ENCODE data around the gene SPATA13.
A peak's percentile ranks its signal among the peaks of the same experiment; 100 is the strongest.

The SPATA13 gene

GRCh38 chr13:24168392-24168750 lies 7.9 kb downstream of the SPATA13 start:
- DNase-seq = no peak

DNA sequence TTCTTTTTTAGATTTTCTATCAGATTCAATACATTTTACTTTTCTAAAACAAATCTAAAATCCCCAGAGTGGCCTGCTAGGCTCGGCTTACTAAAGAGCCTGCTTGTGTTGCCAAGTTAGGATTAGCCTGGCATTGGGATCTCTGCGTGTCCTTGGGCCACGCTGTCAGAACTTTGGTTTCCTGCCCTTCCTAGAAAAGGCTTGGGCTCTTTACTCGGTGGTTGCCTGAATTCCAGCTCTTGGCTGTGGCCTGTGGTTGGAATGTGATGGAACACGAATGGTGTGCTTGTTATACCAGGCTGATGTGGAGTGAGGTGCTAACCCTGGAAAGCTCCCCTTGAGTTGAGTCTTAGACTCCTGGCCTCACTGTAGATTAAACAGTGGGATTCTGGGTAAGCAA lies 8.5 kb downstream of the SPATA13 start:
- no peak for DNase-seq

GRCh38 chr13:24172071-24172470 lies 11.6 kb downstream of the SPATA13 start:
- DNase-seq = no peak

- no peak for DNase-seq
Observed at GRCh38 chr13:24173795-24174194, 13.3 kb downstream of the SPATA13 start.

GRCh38 chr13:24175847-24176246 lies 15.3 kb downstream of the SPATA13 start:
- DNase-seq = no peak

GRCh38 chr13:24176351-24177101 lies 16.0 kb downstream of the SPATA13 start:
- no peak for DNase-seq

- no peak for DNase-seq
Observed at GRCh38 chr13:24178847-24179485, 18.4 kb downstream of the SPATA13 start.

DNA sequence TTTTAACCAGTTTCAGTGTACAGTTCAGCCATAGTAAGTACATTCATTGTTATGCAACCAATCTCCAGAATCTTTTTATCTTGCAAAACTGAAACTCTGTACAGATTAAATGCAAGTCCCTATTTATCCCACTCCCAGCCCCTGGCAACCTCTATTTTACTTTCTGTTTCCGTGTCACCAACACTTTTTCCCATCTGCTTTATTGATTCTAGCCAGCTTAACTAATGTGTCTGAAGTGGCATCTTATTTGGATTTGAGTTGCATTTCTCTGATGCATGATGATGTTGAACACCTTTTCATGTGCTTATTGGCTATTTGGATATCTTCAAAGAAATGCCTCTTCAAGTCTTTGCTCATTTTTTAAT lies 18.9 kb downstream of the SPATA13 start:
- DNase-seq = no peak

GRCh38 chr13:24180750-24181377 lies 20.3 kb downstream of the SPATA13 start:
- DNase-seq = no peak

DNA sequence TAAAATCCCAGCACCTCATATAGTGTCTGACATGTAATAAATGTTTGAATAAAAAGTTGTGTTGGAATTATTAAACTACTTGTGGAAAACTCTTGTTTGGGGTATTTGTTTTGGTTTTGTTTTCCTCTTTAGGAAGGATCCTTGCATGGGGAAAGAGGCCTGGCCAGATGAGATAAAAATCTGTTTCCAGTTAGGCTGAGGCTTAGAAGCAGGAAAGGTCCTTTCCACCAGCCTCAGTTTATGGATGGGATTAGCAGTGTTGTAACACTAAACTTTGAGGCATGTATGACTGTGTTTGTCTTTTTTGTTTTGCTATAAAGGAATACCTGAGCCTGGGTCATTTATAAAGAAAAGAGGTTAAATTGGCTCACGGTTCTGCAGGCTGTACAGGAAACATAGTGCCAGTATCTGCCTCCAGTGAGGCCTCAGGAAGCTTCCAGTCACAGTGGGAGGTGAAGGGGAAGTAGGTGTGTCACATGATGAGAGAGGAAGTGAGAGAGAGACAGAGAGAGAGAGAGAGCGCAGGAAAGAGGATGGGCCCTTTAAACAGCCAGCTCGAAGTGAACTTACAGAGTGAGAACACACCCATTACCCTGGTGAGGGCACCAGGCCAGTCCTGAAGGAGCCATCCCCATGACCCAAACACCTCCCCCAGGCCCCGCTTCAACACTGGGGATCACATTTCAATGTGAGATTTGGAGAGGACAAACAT lies 21.6 kb downstream of the SPATA13 start:
- no peak for DNase-seq

- DNase-seq = no peak
Observed at GRCh38 chr13:24182703-24183081, 22.2 kb downstream of the SPATA13 start.

- DNase-seq = no peak
Observed at GRCh38 chr13:24183741-24184182, 23.2 kb downstream of the SPATA13 start.

GRCh38 chr13:24184265-24184841 lies 23.8 kb downstream of the SPATA13 start:
- DNase-seq = no peak

DNA sequence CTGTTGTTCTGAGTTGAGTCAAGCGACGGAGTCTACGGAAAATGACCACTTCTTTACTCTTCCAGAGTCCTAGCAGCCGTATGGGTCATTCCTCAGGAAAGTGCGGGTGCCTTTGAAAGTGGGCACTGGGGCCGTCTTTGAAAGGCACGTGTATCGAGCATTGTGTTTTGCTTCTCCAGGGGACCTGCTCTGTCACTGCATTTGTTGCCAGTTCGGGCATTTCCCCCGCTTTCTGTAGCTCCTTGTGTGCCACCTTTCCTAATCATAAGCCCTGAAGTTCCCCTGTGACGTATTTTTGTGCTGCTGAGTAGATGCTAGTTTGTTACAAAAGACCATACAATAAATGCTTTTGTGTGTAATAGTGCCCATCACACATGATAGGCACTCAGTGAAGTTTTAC lies 24.4 kb downstream of the SPATA13 start:
- no peak for DNase-seq

DNA sequence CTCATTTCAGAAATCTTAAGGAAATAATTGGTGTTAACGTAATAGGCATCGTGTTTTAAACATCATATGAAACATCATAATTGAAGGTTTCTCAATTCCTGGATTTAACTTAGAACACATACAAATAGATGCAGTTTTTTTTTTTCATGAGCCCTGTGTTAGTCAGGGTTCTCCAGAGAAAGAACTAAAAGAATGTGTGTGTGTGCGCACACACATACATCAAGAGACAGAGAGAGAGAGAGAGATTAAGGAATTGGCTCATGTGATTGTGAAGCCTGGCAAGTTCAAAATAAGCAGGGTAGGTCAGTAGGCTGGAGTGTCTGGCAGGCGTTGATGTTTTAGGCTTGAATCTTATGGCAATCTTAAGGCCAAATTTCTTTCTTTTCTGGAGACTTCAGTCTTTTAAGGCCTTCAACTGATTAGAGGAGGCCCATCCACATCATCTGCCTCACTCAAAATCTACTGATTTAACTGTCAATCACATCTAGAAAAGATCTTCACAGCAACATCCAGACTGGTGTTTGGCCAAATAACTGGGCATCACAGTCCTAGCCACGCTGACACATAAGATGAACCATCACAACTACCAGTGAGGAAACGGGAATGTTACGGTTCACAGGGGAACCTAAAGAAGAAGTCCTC lies 25.2 kb downstream of the SPATA13 start:
- no peak for DNase-seq

GRCh38 chr13:24187185-24187584 lies 26.7 kb downstream of the SPATA13 start:
- DNase-seq = no peak

DNA sequence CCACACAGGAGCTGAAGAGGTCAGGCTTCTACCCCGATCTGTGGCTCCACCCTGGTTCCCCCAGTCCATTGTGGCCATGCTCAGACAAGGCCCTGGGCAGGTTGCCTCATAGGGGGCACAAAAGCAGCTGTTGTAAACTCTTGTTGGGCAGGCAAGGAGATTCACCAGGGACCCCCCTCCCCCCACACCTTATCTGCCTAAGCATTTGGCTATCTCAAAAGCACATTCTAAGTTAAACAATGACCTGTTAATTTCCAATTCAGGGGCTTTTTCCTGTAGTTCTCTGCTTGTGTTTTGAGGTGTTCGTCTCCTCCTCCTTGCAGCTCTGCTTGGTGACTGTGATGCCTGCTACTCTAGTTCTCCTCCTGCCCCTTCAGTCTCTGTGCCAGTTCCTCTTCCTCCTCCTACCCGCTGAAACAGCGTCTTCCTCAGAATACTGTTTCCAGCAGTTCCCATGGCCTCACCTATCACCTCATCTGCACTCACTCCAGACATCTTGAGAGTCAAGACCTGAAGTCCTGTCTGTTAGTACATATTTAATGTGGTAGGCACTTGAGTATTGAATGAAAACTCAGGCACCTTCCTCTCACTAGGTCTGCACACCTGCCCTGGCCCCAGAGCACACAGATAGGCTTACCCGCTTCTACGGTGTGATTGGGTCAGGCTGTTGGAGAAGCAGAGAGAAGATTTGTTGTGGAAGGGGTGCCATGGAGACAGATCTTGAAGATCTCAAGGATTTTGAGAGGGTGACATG lies 31.7 kb downstream of the SPATA13 start:
- no peak for DNase-seq

- no peak for DNase-seq
Observed at GRCh38 chr13:24192811-24193162, 32.3 kb downstream of the SPATA13 start.

- DNase-seq = no peak
Observed at GRCh38 chr13:24194447-24194846, 33.9 kb downstream of the SPATA13 start.

- no peak for DNase-seq
Observed at GRCh38 chr13:24195626-24196025, 35.1 kb downstream of the SPATA13 start.

GRCh38 chr13:24196593-24197197 lies 36.2 kb downstream of the SPATA13 start:
- peak; percentile 13 for DNase-seq

DNA sequence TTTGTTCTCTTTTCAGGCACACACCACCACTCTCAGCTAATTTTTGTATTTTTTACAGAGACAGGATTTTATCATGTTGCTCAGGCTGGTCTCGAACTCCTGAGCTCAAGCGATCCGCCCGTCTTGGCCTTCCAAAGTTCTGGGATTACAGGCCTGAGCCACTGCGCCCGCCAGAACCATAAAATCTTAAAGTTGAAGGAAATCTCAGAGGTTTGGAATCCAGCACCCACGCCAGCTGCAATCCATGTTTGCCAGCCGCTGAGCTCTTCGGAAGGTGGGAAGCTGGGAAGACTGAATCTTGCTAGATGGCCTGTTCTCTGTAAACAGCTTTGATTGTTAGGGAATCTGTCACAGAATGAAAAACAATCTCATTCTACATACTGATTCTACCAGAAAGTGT lies 38.5 kb downstream of the SPATA13 start:
- no peak for DNase-seq
